22Rv1 (cell line): ENCODE data around the gene FANCM.

ENCODE experiments used
- CTCF ChIP-seq: fragments of 450-650 bp; IDR thresholded peaks from 2 replicates; pipeline ENCODE4 v1.5.1; 2017; ENCODE audit warnings: mild to moderate bottlenecking
- ZFX ChIP-seq: fragments of 450-650 bp; IDR thresholded peaks from 2 replicates; pipeline ENCODE4 v1.6.1; 2017; ENCODE audit warnings: antibody characterized with exemption, borderline replicate concordance

GRCh38 chr14:45140661-45141187 lies 5.0 kb downstream of the FANCM start:
- TF ChIP-seq CTCF (no peak), ZFX (no peak)
